KOPT-K1 (cell line): ENCODE data around the gene TMEM43.
"Not testable (repeated sequence)": the region's sequence is repeated elsewhere in the genome, so short reads cannot be mapped to it uniquely, and the experiment has no call there.

Source experiments
- H3K27ac ChIP-seq: fragments of 200-600 bp; sonication (generic); 2 replicates; pipeline ENCODE4 v1.5.1; 2016; ENCODE audit warnings: antibody characterized with exemption, mild to moderate bottlenecking, low read depth, low read length; ENCODE audit not compliant: poor library complexity, severe bottlenecking
- H3K36me3 ChIP-seq: fragments of 200-600 bp; sonication (generic); 2 replicates; pipeline ENCODE4 v1.5.1; 2017; ENCODE audit warnings: antibody characterized with exemption, mild to moderate bottlenecking, low read length, moderate library complexity; ENCODE audit not compliant: insufficient read depth
- H3K9me3 ChIP-seq: fragments of 200-600 bp; sonication (generic); 2 replicates; pipeline ENCODE4 v1.5.1; 2017; ENCODE audit warnings: antibody characterized with exemption, low read length, mild to moderate bottlenecking; ENCODE audit not compliant: insufficient read depth, poor library complexity, severe bottlenecking

Gene TMEM43, protein sequence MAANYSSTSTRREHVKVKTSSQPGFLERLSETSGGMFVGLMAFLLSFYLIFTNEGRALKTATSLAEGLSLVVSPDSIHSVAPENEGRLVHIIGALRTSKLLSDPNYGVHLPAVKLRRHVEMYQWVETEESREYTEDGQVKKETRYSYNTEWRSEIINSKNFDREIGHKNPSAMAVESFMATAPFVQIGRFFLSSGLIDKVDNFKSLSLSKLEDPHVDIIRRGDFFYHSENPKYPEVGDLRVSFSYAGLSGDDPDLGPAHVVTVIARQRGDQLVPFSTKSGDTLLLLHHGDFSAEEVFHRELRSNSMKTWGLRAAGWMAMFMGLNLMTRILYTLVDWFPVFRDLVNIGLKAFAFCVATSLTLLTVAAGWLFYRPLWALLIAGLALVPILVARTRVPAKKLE

GRCh38 chr3:14124615-14125192 is at the start of gene TMEM43, which contains the start of gene CHCHD4:
TSS of gene TMEM43 (plus strand) at chr3:14125052. CDS start at chr3:14125194, 142 bp downstream.
TSS of gene CHCHD4 (minus strand) at chr3:14124870. CDS start at chr3:14124676, 194 bp downstream.
- peaks cover 44% of the 10 kb centered on the region for H3K36me3 ChIP-seq
- peak within 1 kb of the TSS; percentile 88 for H3K27ac ChIP-seq
- H3K9me3 ChIP-seq = no peaks in the 10 kb centered on the region

DNA sequence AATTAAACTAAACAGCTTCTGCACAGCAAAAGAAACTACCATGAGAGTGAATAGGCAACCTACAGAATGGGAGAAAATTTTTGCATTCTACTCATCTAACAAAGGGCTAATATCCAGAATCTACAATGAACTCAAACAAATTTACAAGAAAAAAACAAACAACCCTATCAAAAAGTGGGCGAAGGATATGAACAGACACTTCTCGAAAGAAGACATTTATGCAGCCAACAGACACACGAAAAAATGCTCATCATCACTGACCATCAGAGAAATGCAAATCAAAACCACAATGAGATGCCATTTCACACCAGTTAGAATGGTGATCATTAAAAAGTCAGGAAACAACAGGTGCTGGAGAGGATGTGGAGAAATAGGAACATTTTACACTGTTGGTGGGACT is 49.6 kb upstream of the TMEM43 start:
- peaks cover 15% of the 10 kb centered on the region for H3K9me3 ChIP-seq

DNA sequence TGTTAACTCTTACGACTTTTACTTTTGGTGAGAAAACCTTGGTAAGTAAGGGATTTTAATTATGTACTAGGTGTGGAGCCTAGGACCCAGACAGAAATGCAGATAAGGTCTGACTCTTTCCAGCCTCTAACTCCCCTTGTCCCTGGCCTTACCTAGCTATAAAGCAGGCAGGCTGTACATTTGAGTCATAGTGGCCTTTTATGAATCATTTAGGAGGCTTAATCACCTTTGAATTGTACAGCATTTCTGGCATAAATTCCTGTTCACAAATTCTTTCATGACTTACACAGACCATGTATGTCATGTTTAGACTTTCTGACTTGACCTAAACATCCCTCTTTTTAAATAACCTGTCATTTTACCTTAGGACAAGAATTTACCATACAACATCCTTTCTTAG is 47.5 kb upstream of the TMEM43 start:
- Histone ChIP-seq H3K9me3 (peaks cover 24% of the 10 kb centered on the region), H3K36me3 (no peaks in the 10 kb centered on the region), H3K27ac (no peak overlapping the region)

More for the DNA sequence above, 49.6 kb upstream of the TMEM43 start:
- not testable (repeated sequence) for H3K27ac ChIP-seq, H3K36me3 ChIP-seq

DNA sequence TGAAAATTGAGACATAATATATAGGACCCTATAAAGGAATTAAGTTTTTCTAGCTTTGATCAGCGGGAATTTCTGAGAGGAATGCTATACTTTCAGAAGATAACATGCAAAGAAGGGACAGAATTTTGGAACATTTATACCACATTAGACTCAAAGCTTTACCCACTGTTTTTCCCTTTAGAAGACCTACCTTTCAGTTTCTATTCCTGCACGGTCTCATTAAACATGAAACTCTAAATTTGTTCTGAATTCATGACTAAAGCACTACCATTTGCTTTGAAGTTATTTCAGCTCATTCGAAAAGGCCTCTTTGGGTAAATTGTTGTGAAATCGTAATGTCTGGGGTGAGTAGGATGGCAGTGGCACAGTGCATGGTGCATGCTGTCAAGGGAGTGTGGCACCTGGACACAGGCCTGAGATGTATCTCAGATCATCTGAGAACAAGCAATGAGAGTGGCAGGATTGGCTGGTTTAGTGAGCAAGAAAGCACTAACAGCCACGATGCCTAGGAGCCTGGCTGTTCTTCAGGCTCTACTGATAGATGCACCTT is 42.7 kb upstream of the TMEM43 start:
- no peaks in the 10 kb centered on the region for H3K36me3 ChIP-seq
- H3K9me3 ChIP-seq = peaks cover 32% of the 10 kb centered on the region
- no peak overlapping the region for H3K27ac ChIP-seq

DNA sequence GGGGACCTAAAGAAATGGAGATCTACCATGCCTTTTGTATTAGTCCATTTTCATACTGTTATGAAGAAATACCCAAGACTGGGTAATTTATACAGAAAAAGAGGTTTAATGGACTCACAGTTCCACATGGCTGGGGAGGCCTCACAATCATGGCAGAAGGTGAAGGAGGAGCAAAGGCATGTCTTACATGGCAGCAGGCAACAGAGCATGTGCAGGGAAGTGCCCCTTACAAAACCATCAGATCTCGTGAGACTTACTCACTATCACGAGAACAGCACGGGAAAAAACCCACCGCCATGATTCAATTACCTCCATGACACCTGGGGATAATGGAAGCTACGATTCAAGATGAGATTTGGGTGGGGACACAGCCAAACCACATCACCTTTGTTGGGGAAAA is 37.4 kb upstream of the TMEM43 start:
- not testable (repeated sequence) for H3K27ac ChIP-seq, H3K36me3 ChIP-seq
- peaks cover 30% of the 10 kb centered on the region for H3K9me3 ChIP-seq

DNA sequence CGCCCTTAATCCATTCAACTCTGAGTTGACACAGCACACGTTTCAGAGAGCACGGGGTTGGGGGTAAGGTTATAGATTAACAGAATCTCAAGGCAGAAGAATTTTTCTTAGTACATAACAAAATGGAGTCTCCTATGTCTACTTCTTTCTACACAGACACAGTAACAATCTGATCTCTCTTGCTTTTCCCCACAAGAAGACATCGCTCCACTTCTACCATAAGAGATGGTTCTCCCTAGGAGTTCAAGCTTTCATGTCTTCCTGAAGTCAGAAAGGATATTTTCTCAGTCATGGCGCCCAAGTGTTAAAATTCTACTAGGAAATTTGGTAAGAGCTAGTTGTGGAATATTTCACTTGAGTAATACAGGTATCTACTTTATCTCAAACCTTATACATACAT is 32.9 kb upstream of the TMEM43 start:
- H3K27ac ChIP-seq, H3K36me3 ChIP-seq: not testable (repeated sequence)
- peaks cover 24% of the 10 kb centered on the region for H3K9me3 ChIP-seq

GRCh38 chr3:14092464-14092863 is 32.4 kb upstream of the TMEM43 start:
- peaks cover 22% of the 10 kb centered on the region for H3K9me3 ChIP-seq
- no peak overlapping the region for H3K27ac ChIP-seq

GRCh38 chr3:14093831-14094230 is 31.0 kb upstream of the TMEM43 start:
- Histone ChIP-seq H3K9me3 (peaks cover 16% of the 10 kb centered on the region), H3K36me3 (no peaks in the 10 kb centered on the region), H3K27ac (no peak overlapping the region)

More at GRCh38 chr3:14092464-14092863, 32.4 kb upstream of the TMEM43 start:
- H3K36me3 ChIP-seq = no peaks in the 10 kb centered on the region

DNA sequence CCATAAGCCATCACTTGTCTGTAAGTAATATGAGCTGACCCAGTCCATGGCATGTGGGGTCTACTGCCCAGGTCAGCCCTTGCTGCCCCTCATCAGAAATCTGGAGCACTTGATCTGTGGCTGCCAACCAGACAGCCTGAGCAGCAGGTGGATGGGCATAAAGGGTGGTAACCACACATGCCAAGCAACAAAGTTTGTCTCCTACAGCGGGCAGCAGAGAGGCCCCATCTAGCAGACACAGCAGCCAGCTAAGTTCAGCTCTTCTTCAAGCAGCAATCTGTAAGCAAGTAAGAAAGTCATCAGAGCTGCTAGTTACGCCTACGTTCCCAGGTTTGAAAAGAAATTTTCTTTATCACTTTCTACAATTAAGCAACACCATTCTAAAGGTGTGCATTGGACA is 28.1 kb upstream of the TMEM43 start:
- Histone ChIP-seq H3K36me3 (no peaks in the 10 kb centered on the region), H3K9me3 (peaks cover 10% of the 10 kb centered on the region), H3K27ac (no peak overlapping the region)

DNA sequence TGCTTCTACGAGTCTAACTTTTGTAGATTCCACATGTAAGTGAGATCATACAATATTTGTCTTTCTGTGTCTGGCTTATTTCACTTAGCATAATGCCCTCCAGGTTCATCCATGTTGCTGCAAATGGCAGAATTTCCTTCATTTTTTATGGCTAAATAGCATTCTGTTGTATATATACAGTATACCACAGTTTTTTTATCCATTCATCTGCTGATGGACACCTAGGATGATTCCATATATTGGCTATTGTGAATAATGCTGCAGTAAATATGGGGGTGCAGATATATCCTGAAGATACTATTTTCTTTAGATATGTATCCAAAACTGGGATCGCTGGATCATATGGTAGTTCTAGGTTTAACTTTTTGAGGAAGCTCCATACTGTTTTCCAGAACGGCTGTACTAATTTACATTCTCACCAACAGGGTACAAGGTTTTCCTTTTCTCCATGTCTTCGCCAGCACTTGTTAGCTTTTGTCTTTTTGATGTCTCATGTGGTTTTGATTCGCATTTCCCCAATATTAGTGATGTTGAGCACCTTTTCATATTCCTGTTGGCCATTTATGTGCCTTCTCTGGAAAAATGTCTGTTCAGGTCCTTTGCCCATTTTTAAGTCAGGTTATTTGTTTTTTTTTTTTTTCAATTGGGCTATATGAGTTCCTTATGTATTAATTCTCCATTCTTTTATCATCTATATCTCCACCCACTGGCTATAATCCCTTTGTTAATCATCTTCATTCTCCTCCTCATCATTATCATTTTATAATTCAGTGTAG is 27.0 kb upstream of the TMEM43 start:
- H3K9me3 ChIP-seq = peaks cover 10% of the 10 kb centered on the region
- H3K36me3 ChIP-seq = no peaks in the 10 kb centered on the region
- H3K27ac ChIP-seq = no peak overlapping the region

- not testable (repeated sequence) for H3K27ac ChIP-seq, H3K9me3 ChIP-seq
- H3K36me3 ChIP-seq = peaks cover 43% of the 10 kb centered on the region
Measured at GRCh38 chr3:14109821-14110220, 15.0 kb upstream of the TMEM43 start.

DNA sequence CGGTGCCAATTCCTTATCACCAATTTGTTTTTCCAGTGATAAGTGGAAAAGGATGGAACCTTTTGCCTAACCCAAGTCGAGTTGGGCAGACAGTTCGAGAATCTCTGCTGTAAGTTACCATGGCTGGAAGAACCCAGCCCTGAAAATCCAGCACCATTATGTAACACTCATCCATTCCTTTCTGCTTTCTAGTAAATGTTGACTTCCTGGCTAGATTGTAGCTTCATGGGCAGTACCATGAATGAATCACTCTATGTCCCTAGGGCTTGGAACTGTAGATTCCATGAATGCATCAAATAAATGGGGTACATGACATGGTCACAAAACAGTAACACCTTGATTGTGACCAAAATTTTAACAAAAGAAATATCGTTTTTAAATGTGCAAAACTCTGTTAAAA is 14.2 kb upstream of the TMEM43 start:
- H3K27ac ChIP-seq = no peak overlapping the region
- H3K9me3 ChIP-seq = no peaks in the 10 kb centered on the region
- peaks cover 52% of the 10 kb centered on the region for H3K36me3 ChIP-seq

- no peaks in the 10 kb centered on the region for H3K9me3 ChIP-seq
- no peak overlapping the region for H3K27ac ChIP-seq
- H3K36me3 ChIP-seq = peaks cover 85% of the 10 kb centered on the region
Measured at GRCh38 chr3:14113965-14114635, 10.8 kb upstream of the TMEM43 start.

- peaks cover 93% of the 10 kb centered on the region for H3K36me3 ChIP-seq
- H3K9me3 ChIP-seq = no peaks in the 10 kb centered on the region
- no peak overlapping the region for H3K27ac ChIP-seq
Measured at GRCh38 chr3:14117468-14118399, 7.1 kb upstream of the TMEM43 start.
